GM21619 (cell line): ENCODE measurements around the gene CCDC71.

ENCODE experiments used
- ATAC-seq: cut with Tn5 transposase; IDR thresholded peaks from one replicate; pipeline ENCODE4 v1.9.1; 2021; ENCODE audit not compliant: unreplicated experiment

CCDC71 gene

GRCh38 chr3:49132073-49132436 is 34.1 kb downstream of the CCDC71 start:
- ATAC-seq, result no peak

GRCh38 chr3:49131576-49131975 is 34.6 kb downstream of the CCDC71 start:
- ATAC-seq, result no peak

GRCh38 chr3:49131040-49131439 is 35.1 kb downstream of the CCDC71 start:
- no peak for ATAC-seq

GRCh38 chr3:49124991-49125670 is 41.0 kb downstream of the CCDC71 start:
- ATAC-seq, result no peak

- ATAC-seq, result no peak
Observed at GRCh38 chr3:49124203-49124602, 41.9 kb downstream of the CCDC71 start.

- no peak for ATAC-seq
Observed at GRCh38 chr3:49123687-49124086, 42.4 kb downstream of the CCDC71 start.

GRCh38 chr3:49122886-49123545 is 43.1 kb downstream of the CCDC71 start:
- no peak for ATAC-seq

GRCh38 chr3:49122451-49122850 is 43.7 kb downstream of the CCDC71 start:
- ATAC-seq, result no peak

GRCh38 chr3:49122022-49122421 is 44.1 kb downstream of the CCDC71 start:
- no peak for ATAC-seq

- ATAC-seq, result no peak
Observed at GRCh38 chr3:49121132-49121736, 44.9 kb downstream of the CCDC71 start.

GRCh38 chr3:49120438-49121131 is 45.5 kb downstream of the CCDC71 start, which contains the start of gene USP19:
USP19 (minus strand) TSS chr3:49120823; CDS start chr3:49119145, 1,678 bp downstream.
- ATAC-seq, result peak; percentile 87

- no peak for ATAC-seq
Observed at GRCh38 chr3:49120096-49120437, 46.1 kb downstream of the CCDC71 start.

GRCh38 chr3:49119439-49119838 is 46.7 kb downstream of the CCDC71 start:
- no peak for ATAC-seq

GRCh38 chr3:49119036-49119435 is 47.1 kb downstream of the CCDC71 start:
- no peak for ATAC-seq
